PC-9 (cell line): ENCODE measurements around the gene OR6B2. TPM values are rescaled to one million over a fixed set of nuclear protein-coding genes. Genes with fewer than 3 reads are reported as not detected.

Experiments
- BruUV-seq: library from RNA; stranded (reverse); fragments of 400-500 nt; replicated peaks from 2 replicates; lab custom pipeline; 2021; lab: Mats Ljungman, UMichigan
- CTCF ChIA-PET: fragments of 300-600 bp; sonication (Branson Sonifier 250); formaldehyde crosslinking; loops from one replicate; lab custom pipeline; 2022; ENCODE audit warnings: antibody characterized with exemption; lab: Charles Lee
- POLR2A ChIA-PET: fragments of 300-600 bp; sonication (Branson Sonifier 250); formaldehyde crosslinking; loops from one replicate; lab custom pipeline; 2022; ENCODE audit warnings: antibody characterized with exemption; ENCODE audit not compliant: unreplicated experiment; lab: Charles Lee
- DNase-seq, 2 experiments: peaks; one replicate each; pipeline versions ENCODE4 v3.0.0 to v3.0.0-alpha.2; 2015 to 2022; ENCODE audit warnings: mixed read lengths in 1 of 2
- H2AFZ ChIP-seq: fragments of 200-600 bp; sonication (generic); 2 replicates; pipeline ENCODE4 v1.8.1; 2017; ENCODE audit warnings: antibody characterized with exemption
- H3F3A ChIP-seq: fragments of 200-600 bp; sonication (generic); 2 replicates; pipeline ENCODE4 v1.8.1; 2017; ENCODE audit warnings: antibody characterized with exemption, mild to moderate bottlenecking, low read depth; ENCODE audit not compliant: insufficient read depth
- H3K27ac ChIP-seq: fragments of 200-600 bp; sonication (generic); 2 replicates; pipeline ENCODE4 v1.6.1; 2016; ENCODE audit warnings: mixed run types
- H3K27me3 ChIP-seq: fragments of 200-600 bp; sonication (generic); 2 replicates; pipeline ENCODE4 v1.6.1; 2016; ENCODE audit warnings: low read depth, mixed run types; ENCODE audit not compliant: insufficient read depth
- H3K36me3 ChIP-seq: fragments of 200-600 bp; sonication (generic); 2 replicates; pipeline ENCODE4 v1.6.1; 2016; ENCODE audit warnings: low read depth, mixed run types
- H3K4me1 ChIP-seq: fragments of 200-600 bp; sonication (generic); replicated peaks from 2 replicates; pipeline ENCODE4 v1.6.1; 2016; ENCODE audit warnings: mixed run types; ENCODE audit not compliant: insufficient read depth
- H3K4me2 ChIP-seq: fragments of 200-600 bp; sonication (generic); 2 replicates; pipeline ENCODE4 v1.6.1; 2017; ENCODE audit warnings: mixed run types
- H3K4me3 ChIP-seq: fragments of 200-600 bp; sonication (generic); 2 replicates; pipeline ENCODE4 v1.6.1; 2016; ENCODE audit warnings: mixed run types
- H3K79me2 ChIP-seq: fragments of 200-600 bp; sonication (generic); 2 replicates; pipeline ENCODE4 v1.6.1; 2017; ENCODE audit warnings: low read depth, mixed run types
- H3K9me2 ChIP-seq: fragments of 200-600 bp; sonication (generic); 2 replicates; pipeline ENCODE4 v1.8.1; 2017; ENCODE audit warnings: mild to moderate bottlenecking; ENCODE audit not compliant: insufficient read depth
- H3K9me3 ChIP-seq: fragments of 200-600 bp; sonication (generic); 2 replicates; pipeline ENCODE4 v1.8.1; 2016; ENCODE audit warnings: low read depth; ENCODE audit not compliant: insufficient read depth
- H4K20me1 ChIP-seq: fragments of 200-600 bp; sonication (generic); 2 replicates; pipeline ENCODE4 v1.8.1; 2017; ENCODE audit not compliant: insufficient read depth
- CTCF ChIP-seq: fragments of 200-600 bp; sonication (generic); conservative IDR thresholded peaks from 2 replicates; pipeline ENCODE4 v1.6.1; 2017; ENCODE audit warnings: mixed run types, antibody characterized with exemption, mild to moderate bottlenecking, moderate library complexity
- EZH2 ChIP-seq: fragments of 200-600 bp; sonication (generic); IDR thresholded peaks from 2 replicates; pipeline ENCODE4 v1.8.0; 2017; ENCODE audit warnings: antibody characterized with exemption, low read depth
- intact Hi-C: fragments of 100-400 bp; cut with micrococcal nuclease; formaldehyde crosslinking; loops from one replicate; pipeline ENCODE4 v1.10.0; 2022; ENCODE audit not compliant: unreplicated experiment
- total RNA-seq: library from RNA; stranded (reverse); gene quantifications from 2 replicates; pipeline ENCODE4 v1.2.3, GENCODE V29; 2021

The OR6B2 gene
- total RNA-seq, 1 experiment from 2014 or later = not detected

GRCh38 chr2:240018071-240018750 is 12.0 kb downstream of the OR6B2 start:
- H3K4me3 ChIP-seq = no peak overlapping the region
- no peak for DNase-seq
- no peaks in the 10 kb centered on the region for H3K9me2 ChIP-seq
- H3K4me1 ChIP-seq = peaks cover 5% of the 10 kb centered on the region; the same call in 1 of the 2 replicates
- no peak overlapping the region for H3K27ac ChIP-seq
- TF ChIP-seq EZH2 = no peak
- no peak for TF ChIP-seq CTCF
- ChIA-PET POLR2A (no interaction called here), CTCF (interaction anchor here (0.7 kb wide), 1 partner anchor 882 kb away, joined by 3 read pairs; no protein-coding TSS in a partner anchor)
- peaks cover 4% of the 10 kb centered on the region for H3F3A ChIP-seq
- H3K4me2 ChIP-seq = no peak overlapping the region
- no peak overlapping the region for H2AFZ ChIP-seq
- BruUV-seq = no TSS peak
- H3K36me3 ChIP-seq = peaks cover 34% of the 10 kb centered on the region
- no peaks in the 10 kb centered on the region for H3K27me3 ChIP-seq
- intact Hi-C loops = no loop called here
- no peaks in the 10 kb centered on the region for H3K9me3 ChIP-seq
- peaks cover 29% of the 10 kb centered on the region for H4K20me1 ChIP-seq
- peaks cover 26% of the 10 kb centered on the region for H3K79me2 ChIP-seq

GRCh38 chr2:240014327-240014726 is 15.9 kb downstream of the OR6B2 start:
- H3K79me2 ChIP-seq = no peaks in the 10 kb centered on the region
- CTCF ChIA-PET = no interaction called here
- H3K4me3 ChIP-seq = no peak overlapping the region
- H3K4me1 ChIP-seq = no peaks in the 10 kb centered on the region
- peaks cover 31% of the 10 kb centered on the region for H4K20me1 ChIP-seq
- H3F3A ChIP-seq = 0 out of 2 replicates have a peak, but pooled peaks cover 4% of the 10 kb centered on the region
- no peaks in the 10 kb centered on the region for H3K27me3 ChIP-seq
- H2AFZ ChIP-seq = no peak overlapping the region
- no peak overlapping the region for H3K27ac ChIP-seq
- H3K9me3 ChIP-seq = no peaks in the 10 kb centered on the region; the same call in 1 of the 2 replicates
- intact Hi-C loops = no loop called here
- no TSS peak for BruUV-seq
- no peak for DNase-seq
- TF ChIP-seq EZH2 = no peak
- TF ChIP-seq CTCF = no peak
- no peak overlapping the region for H3K4me2 ChIP-seq
- H3K36me3 ChIP-seq = peaks cover 43% of the 10 kb centered on the region
- POLR2A ChIA-PET = no interaction called here
- H3K9me2 ChIP-seq = no peaks in the 10 kb centered on the region

GRCh38 chr2:240013343-240013742 is 16.9 kb downstream of the OR6B2 start:
- TF ChIP-seq EZH2 (no peak), CTCF (peak; percentile 62)
- no peak for DNase-seq
- no peak overlapping the region for H3K27ac ChIP-seq
- H3K9me2 ChIP-seq = no peaks in the 10 kb centered on the region
- no peak overlapping the region for H2AFZ ChIP-seq
- no peak overlapping the region for H3K4me2 ChIP-seq
- no peaks in the 10 kb centered on the region; the same call in 1 of the 2 replicates for H3K9me3 ChIP-seq
- POLR2A ChIA-PET = no interaction called here
- CTCF ChIA-PET = no interaction called here
- BruUV-seq = no TSS peak
- H3K4me1 ChIP-seq = no peaks in the 10 kb centered on the region
- H4K20me1 ChIP-seq = peaks cover 25% of the 10 kb centered on the region
- H3K36me3 ChIP-seq = peaks cover 35% of the 10 kb centered on the region
- no peaks in the 10 kb centered on the region for H3K79me2 ChIP-seq
- no peaks in the 10 kb centered on the region for H3K27me3 ChIP-seq
- H3K4me3 ChIP-seq = no peak overlapping the region
- intact Hi-C loops = no loop called here
- 0 out of 2 replicates have a peak, but pooled peaks cover 4% of the 10 kb centered on the region for H3F3A ChIP-seq
